Thymus (tissue), 11 donors: Measurements from ENCODE around the gene HS6ST3. TPM values are rescaled to one million over a fixed set of nuclear protein-coding genes. Genes with fewer than 3 reads are reported as not detected.

Source experiments
- DNase-seq, 9 donors: peaks; one replicate each; pipeline ENCODE4 v3.0.0-alpha.2; 2013; ENCODE audit warnings: low spot score in 9 of 9, low read depth in 6 of 9, missing footprints in 1 of 9
- H3K27ac ChIP-seq, 2 donors: one replicate each; pipeline ENCODE4 v1.5.1; 2013; ENCODE audit warnings: control low read depth in 1 of 2, low read depth in 1 of 2, low read length in 1 of 2, mild to moderate bottlenecking in 1 of 2, moderate library complexity in 1 of 2
- H3K27me3 ChIP-seq, 2 donors: one replicate each; pipeline ENCODE4 v1.5.1; 2013; ENCODE audit warnings: low read length in 1 of 2; ENCODE audit not compliant: control insufficient read depth in 2 of 2, insufficient read depth in 1 of 2
- H3K36me3 ChIP-seq, 2 donors: one replicate each; pipeline ENCODE4 v1.5.1; 2013; ENCODE audit warnings: low read length in 1 of 2, mild to moderate bottlenecking in 1 of 2, moderate library complexity in 1 of 2; ENCODE audit not compliant: control insufficient read depth in 2 of 2, insufficient read depth in 2 of 2
- H3K4me1 ChIP-seq, 2 donors: one replicate each; pipeline ENCODE4 v1.5.1; 2013; ENCODE audit warnings: low read length in 2 of 2; ENCODE audit not compliant: control insufficient read depth in 2 of 2, insufficient read depth in 2 of 2
- H3K4me3 ChIP-seq, 2 donors: one replicate each; pipeline ENCODE4 v1.5.1; 2013; ENCODE audit warnings: low read length in 2 of 2, control low read depth in 1 of 2, mild to moderate bottlenecking in 1 of 2
- H3K9me3 ChIP-seq, 2 donors: one replicate each; pipeline ENCODE4 v1.5.1; 2013; ENCODE audit warnings: low read length in 1 of 2, mild to moderate bottlenecking in 1 of 2; ENCODE audit not compliant: control insufficient read depth in 2 of 2, insufficient read depth in 1 of 2
- WGBS: extraction: QIAGEN DNeasy Blood & Tissue Kit; methylation state at CpG from one replicate; pipeline ENCODE4 v1.1.7; 2013; 5-methylcytosine and 5-hydroxymethylcytosine counted together
- polyA plus RNA-seq: library from polyadenylated mRNA; stranded (reverse); fragments of 200-250 nt; gene quantifications from one replicate; pipeline ENCODE4 v1.2.3, GENCODE V29; 2013
- total RNA-seq: library from RNA; stranded (reverse); fragments of 120-200 nt; gene quantifications from one replicate; pipeline ENCODE4 v1.2.4, GENCODE V29; 2013
- donor health status: healthy.

HS6ST3 gene
- total and polyA plus RNA-seq, 2 donors: 0.05 to 0.07 TPM

DNA sequence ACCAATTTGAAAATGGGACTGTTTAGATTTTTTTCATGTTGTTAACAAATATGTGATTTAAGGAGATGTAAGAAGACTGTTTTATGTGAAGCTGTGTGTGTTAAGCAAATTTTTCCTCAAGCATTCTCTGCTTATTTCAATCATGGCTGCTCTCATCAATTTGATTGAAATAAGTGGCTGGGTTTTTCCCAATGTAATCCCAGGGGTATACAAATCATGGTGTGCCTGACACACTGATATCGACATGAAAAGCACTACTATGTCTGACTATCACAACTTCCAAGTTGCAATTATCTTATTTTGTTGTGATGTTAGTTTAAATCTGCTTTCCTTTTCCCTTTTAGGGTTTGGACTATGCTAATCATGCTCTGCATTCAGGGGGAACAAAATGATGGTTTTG lies 283.7 kb downstream of the HS6ST3 start:
- no peak for DNase-seq
- Histone ChIP-seq H3K9me3 (no peaks in the 10 kb centered on the region), H3K36me3 (no peaks in the 10 kb centered on the region), H3K27ac (no peak overlapping the region), H3K4me1 (no peaks in the 10 kb centered on the region), H3K27me3 (no peaks in the 10 kb centered on the region), H3K4me3 (no peak overlapping the region)
- 96% methylated on average over 1 of the region's 1 CpG for WGBS

DNA sequence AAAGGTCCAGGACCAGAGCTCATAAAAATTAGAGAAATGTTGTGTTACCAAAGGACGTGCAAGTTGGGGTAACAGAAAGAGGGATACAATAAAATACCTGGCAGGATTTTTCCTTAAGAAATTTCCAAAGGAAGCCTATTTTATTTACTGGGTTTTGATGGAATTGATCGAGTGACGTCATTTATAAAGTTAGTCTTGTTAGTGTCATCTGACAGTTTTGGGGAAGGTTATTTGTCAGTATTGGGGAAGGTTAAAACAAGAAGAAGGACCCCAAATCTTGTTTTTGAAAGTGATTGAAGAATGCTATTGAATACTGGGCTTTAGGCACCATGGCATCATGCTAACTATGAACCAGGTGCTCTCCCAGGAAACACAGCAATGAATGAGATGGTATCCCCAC lies 287.9 kb downstream of the HS6ST3 start:
- Histone ChIP-seq H3K27me3 (no peaks in the 10 kb centered on the region), H3K4me1 (no peaks in the 10 kb centered on the region), H3K4me3 (no peak overlapping the region), H3K36me3 (no peaks in the 10 kb centered on the region), H3K9me3 (no peaks in the 10 kb centered on the region), H3K27ac (no peak overlapping the region)
- 94% methylated on average over 3 of the region's 3 CpGs for WGBS
- no peak for DNase-seq

DNA sequence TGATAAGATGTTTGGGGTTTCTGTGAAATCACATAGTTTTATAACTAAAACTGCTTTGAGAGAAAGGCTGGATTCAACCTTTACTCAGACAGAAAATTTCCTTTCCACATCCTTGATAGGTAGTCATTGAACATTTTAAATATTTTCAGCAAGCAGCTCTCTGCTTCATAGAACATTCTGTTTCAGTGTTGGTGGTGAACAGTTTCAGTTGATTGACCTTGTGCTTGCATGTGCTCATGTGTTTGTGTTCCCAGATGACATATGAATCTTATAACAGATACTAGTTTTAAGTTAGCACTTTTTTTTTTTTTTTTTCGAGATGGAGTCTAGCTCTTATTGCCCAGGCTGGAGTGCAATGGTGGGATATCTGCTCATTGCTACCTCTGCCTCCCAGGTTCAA lies 290.1 kb downstream of the HS6ST3 start:
- no peak overlapping the region for H3K4me3 ChIP-seq
- DNase-seq: no peak
- 92% methylated on average over 1 of the region's 1 CpG for WGBS
- H3K36me3 ChIP-seq: no peaks in the 10 kb centered on the region
- H3K9me3 ChIP-seq: no peaks in the 10 kb centered on the region
- no peak overlapping the region for H3K27ac ChIP-seq
- H3K27me3 ChIP-seq: no peaks in the 10 kb centered on the region
- no peaks in the 10 kb centered on the region for H3K4me1 ChIP-seq

DNA sequence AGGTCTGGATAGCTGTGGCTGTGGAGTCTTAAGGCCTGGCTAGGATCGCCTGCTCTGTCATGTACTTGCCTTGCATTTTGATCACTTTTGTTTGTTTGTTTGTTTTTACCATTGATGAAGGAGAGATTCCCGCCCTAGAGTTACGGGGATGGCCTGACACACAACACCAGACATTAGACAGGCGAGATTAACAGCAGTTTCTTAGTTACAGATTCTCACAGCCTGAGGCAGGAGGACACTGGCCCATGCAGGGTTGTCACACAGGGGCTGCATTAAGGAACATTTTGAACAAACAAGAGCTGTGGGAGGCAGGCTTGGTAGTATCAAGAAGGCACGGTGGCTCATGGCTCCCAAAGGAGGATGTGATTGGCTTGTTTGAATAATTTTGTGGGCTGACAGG lies 291.8 kb downstream of the HS6ST3 start:
- Histone ChIP-seq H3K4me1 (no peaks in the 10 kb centered on the region), H3K27me3 (no peaks in the 10 kb centered on the region), H3K4me3 (no peak overlapping the region), H3K36me3 (no peaks in the 10 kb centered on the region), H3K27ac (no peak overlapping the region), H3K9me3 (no peaks in the 10 kb centered on the region)
- WGBS: 92% methylated on average over 5 of the region's 5 CpGs
- no peak for DNase-seq

DNA sequence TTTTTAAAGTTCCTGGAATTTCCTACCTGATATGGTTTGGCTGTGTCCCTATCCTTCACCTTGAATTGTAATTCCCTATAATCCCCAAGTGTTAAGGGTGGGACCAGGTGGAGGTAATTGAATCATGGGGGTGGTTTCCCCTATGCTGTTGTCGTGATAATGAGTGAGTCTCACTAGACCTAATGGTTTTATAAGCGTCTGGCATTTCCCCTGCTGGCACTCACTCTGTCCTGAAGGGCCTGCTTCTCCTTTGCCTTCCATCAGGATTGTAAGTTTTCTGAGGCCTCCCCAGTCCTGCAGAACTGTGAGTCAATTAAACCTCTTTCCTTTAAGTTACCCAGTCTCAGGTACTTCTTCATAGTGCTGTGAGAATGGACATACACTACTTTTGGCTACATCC lies 298.7 kb downstream of the HS6ST3 start:
- no peaks in the 10 kb centered on the region for H3K4me1 ChIP-seq
- no peak overlapping the region for H3K4me3 ChIP-seq
- H3K36me3 ChIP-seq: no peaks in the 10 kb centered on the region
- no peaks in the 10 kb centered on the region for H3K9me3 ChIP-seq
- DNase-seq: no peak
- H3K27ac ChIP-seq: no peak overlapping the region
- no peaks in the 10 kb centered on the region for H3K27me3 ChIP-seq
- 79% methylated on average over 2 of the region's 2 CpGs for WGBS

DNA sequence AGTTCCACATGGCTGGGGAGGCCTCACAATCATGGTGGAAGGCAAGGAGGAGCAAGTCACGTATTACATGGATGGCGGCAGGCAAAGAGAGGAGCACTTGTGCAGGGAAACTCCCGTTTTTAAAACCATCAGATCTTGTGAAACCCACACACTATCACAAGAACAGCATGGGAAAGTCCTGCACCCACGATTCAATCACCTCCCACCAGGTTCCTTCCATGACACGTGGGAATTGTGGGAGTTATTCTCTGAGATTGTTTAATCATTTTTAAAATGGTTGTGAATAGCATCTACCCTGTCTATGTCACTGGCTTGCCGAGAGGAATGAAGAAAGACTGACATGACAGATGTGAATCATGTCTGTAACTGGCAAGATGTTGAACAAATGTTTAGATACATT lies 301.7 kb downstream of the HS6ST3 start:
- 92% methylated on average over 6 of the region's 6 CpGs for WGBS
- DNase-seq: no peak
- H3K27ac ChIP-seq: no peak overlapping the region
- no peaks in the 10 kb centered on the region for H3K27me3 ChIP-seq
- no peaks in the 10 kb centered on the region for H3K4me1 ChIP-seq
- no peaks in the 10 kb centered on the region for H3K36me3 ChIP-seq
- H3K9me3 ChIP-seq: no peaks in the 10 kb centered on the region
- no peak overlapping the region for H3K4me3 ChIP-seq

DNA sequence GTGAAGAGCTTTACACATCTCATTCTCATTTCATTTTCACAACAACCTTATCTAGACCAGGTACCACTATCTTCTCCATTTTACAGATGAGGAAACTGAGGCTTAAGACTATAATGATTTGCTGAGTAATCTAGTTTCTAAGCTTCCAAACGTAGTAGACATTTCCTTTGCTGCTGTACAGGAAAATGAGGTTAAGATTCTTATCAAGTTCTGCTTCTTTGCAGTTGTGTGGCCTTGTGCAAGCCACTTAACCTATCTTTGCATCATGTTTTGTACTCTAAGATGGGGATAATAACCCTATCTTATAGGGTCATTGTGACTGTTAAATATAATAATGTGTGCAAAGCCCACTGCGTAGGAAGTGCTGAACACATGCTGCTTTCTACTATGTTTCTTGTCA lies 307.9 kb downstream of the HS6ST3 start:
- 16% methylated on average over 2 of the region's 2 CpGs for WGBS
- H3K4me1 ChIP-seq: no peaks in the 10 kb centered on the region
- DNase-seq: no peak
- H3K36me3 ChIP-seq: no peaks in the 10 kb centered on the region
- H3K27me3 ChIP-seq: no peaks in the 10 kb centered on the region
- H3K4me3 ChIP-seq: no peak overlapping the region
- H3K9me3 ChIP-seq: no peaks in the 10 kb centered on the region
- H3K27ac ChIP-seq: no peak overlapping the region

DNA sequence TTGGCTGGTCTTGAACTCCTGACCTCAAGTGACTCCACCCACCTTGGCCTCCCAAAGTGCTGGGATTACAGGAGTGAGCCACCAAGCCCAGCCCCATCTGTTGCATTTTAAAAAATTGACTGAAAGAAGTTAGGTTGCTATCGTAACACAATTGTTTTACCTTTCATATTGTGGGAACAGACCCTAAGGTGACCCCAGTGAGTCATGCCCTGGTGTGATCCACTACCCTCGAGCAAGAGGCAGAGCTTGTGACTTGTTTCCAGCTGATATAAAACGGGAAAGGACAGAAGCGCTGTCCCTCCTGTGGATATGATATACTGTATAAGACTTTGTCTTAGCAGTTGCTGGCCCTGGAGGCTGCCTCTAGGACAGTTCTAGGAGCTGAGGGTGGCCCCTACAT lies 308.6 kb downstream of the HS6ST3 start:
- no peaks in the 10 kb centered on the region for H3K4me1 ChIP-seq
- H3K9me3 ChIP-seq: no peaks in the 10 kb centered on the region
- no peaks in the 10 kb centered on the region for H3K36me3 ChIP-seq
- 96% methylated on average over 4 of the region's 4 CpGs for WGBS
- H3K4me3 ChIP-seq: no peak overlapping the region
- no peak for DNase-seq
- no peak overlapping the region for H3K27ac ChIP-seq
- H3K27me3 ChIP-seq: no peaks in the 10 kb centered on the region

DNA sequence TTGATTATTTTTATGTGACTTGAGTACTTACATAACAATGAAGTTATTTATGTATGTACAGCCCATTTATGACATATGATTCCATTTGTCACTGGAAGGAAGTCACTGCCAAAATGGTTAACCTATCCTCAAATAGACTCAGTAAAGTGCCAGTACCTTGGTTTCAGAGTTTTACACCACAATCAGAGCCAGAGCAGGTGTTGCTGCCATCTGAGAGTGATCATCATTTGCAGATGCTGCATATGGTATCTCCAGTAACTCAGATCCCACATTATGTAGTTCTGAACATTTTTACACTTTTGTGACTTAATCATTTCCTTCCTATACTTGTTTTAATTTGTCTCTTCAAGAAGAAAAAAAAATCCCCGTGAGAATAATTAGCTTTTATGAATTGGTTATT lies 313.3 kb downstream of the HS6ST3 start:
- Histone ChIP-seq H3K4me1 (no peaks in the 10 kb centered on the region), H3K36me3 (no peaks in the 10 kb centered on the region), H3K9me3 (no peaks in the 10 kb centered on the region), H3K27ac (no peak overlapping the region), H3K4me3 (no peak overlapping the region), H3K27me3 (no peaks in the 10 kb centered on the region)
- DNase-seq: no peak
- 36% methylated on average over 1 of the region's 1 CpG for WGBS

DNA sequence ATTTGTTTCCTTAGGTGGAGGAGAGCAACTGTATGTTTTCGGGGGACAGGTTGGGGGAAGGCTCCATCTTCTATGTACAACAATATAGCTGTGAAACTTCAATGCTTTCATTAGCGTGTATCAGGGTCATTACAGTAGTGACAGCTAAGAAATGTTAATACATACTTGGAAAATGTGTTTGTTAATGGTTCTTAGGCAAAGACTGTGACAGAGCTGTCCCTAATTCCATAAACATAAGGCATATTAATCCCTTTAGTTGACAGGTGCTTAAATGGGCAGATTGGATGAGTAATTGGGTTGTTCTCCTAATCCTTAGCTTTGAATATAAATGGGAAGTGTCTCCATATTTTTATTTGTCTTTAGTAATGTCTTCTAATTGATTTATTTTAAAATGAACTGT lies 313.7 kb downstream of the HS6ST3 start:
- Histone ChIP-seq H3K27ac (no peak overlapping the region), H3K36me3 (no peaks in the 10 kb centered on the region), H3K4me1 (no peaks in the 10 kb centered on the region), H3K9me3 (no peaks in the 10 kb centered on the region), H3K27me3 (no peaks in the 10 kb centered on the region), H3K4me3 (no peak overlapping the region)
- DNase-seq: no peak
- 96% methylated on average over 2 of the region's 2 CpGs for WGBS
